HepG2 (cell line): ENCODE data around the gene HHEX. TPM values are rescaled to one million over a fixed set of nuclear protein-coding genes. Genes with fewer than 3 reads are reported as not detected.

ENCODE experiments used
- ATAC-seq: fragments of 200-7000 bp; cut with Tn5 transposase; 3 replicates; pipeline ENCODE4 v1.9.1; 2020; ENCODE audit warnings: mild to moderate bottlenecking, moderate library complexity
- BruUV-seq: library from RNA; stranded (reverse); fragments of 400-500 nt; replicated peaks from 2 replicates; lab custom pipeline; 2021; lab: Mats Ljungman, UMichigan
- CTCF ChIA-PET: fragments of 300-600 bp; formaldehyde crosslinking; extraction: SDS; loops from one replicate; lab custom pipeline; 2021; ENCODE audit warnings: low total read pairs, inconsistent platforms, low intra/inter-chr PET ratio; lab: Yijun Ruan, JAX
- POLR2A ChIA-PET: fragments of 350-600 bp; sonication (Branson Sonifier 250); formaldehyde crosslinking; loops from one replicate; lab custom pipeline; 2020; ENCODE audit warnings: antibody characterized with exemption, inconsistent platforms; lab: Yijun Ruan, JAX
- DNase-seq: peaks from one replicate; pipeline ENCODE4 v3.0.0-alpha.2; 2015; ENCODE audit warnings: low spot score
- FAIRE-seq: peaks from 3 replicates; lab custom pipeline; 2011; peaks lifted over from hg19 to GRCh38; lab: Jason Lieb, UNC
- H2AFZ ChIP-seq: one replicate; pipeline ENCODE4 v1.6.1; 2011; ENCODE audit warnings: low read length, inconsistent platforms
- H3K27ac ChIP-seq: fragments of 300-600 bp; 3 replicates; pipeline ENCODE4 v1.8.0; 2011; ENCODE audit warnings: mixed run types, mild to moderate bottlenecking, mixed read lengths, low read length, inconsistent platforms; ENCODE audit not compliant: insufficient read depth; ENCODE audit errors: extremely low read length
- H3K27me3 ChIP-seq, 2 experiments: fragments of 200-600 bp in 1 of 2; 2 replicates in 1 of 2; 3 replicates in 1 of 2; pipeline versions ENCODE4 v1.6.0 to v1.8.0; 2011; ENCODE audit warnings: low read length in 2 of 2, mild to moderate bottlenecking in 2 of 2, moderate library complexity in 2 of 2, inconsistent platforms in 1 of 2; ENCODE audit not compliant: insufficient read depth in 2 of 2, control insufficient read depth in 1 of 2
- H3K36me3 ChIP-seq, 2 experiments: fragments of 200-600 bp in 1 of 2; replicated peaks in 1 of 2; 2 replicates in 1 of 2; 3 replicates in 1 of 2; pipeline versions ENCODE4 v1.5.1 to v1.8.0; 2011; ENCODE audit warnings: low read length in 2 of 2, inconsistent platforms in 1 of 2; ENCODE audit not compliant: insufficient read depth in 2 of 2, control insufficient read depth in 1 of 2
- H3K4me1 ChIP-seq: 2 replicates; pipeline ENCODE4 v1.5.1; 2012; ENCODE audit warnings: low read length, inconsistent platforms; ENCODE audit not compliant: insufficient read depth
- H3K4me2 ChIP-seq: 2 replicates; pipeline ENCODE4 v1.6.0; 2011; ENCODE audit warnings: low read depth, low read length, inconsistent platforms
- H3K4me3 ChIP-seq, 3 experiments: fragments of 200-600 bp in 1 of 3; sonication (generic), shearing (Covaris generic) in 1 of 3; replicated peaks in 1 of 3; 2 replicates each; pipeline ENCODE4 v1.5.1; 2011 to 2016; ENCODE audit warnings: low read length in 3 of 3, inconsistent platforms in 2 of 3, low read depth in 2 of 3, mild to moderate bottlenecking in 2 of 3, control low read depth in 1 of 3, mixed read lengths in 1 of 3; ENCODE audit not compliant: insufficient read depth in 1 of 3
- H3K79me2 ChIP-seq: one replicate; pipeline ENCODE4 v1.6.1; 2011; ENCODE audit warnings: low read length, inconsistent platforms; ENCODE audit not compliant: insufficient read depth
- H3K9ac ChIP-seq: 2 replicates; pipeline ENCODE4 v1.6.0; 2011; ENCODE audit warnings: mild to moderate bottlenecking, low read depth, low read length, inconsistent platforms; ENCODE audit not compliant: insufficient read depth
- H3K9me3 ChIP-seq: 2 replicates; pipeline ENCODE4 v1.5.1; 2012; ENCODE audit warnings: mild to moderate bottlenecking, low read length
- H4K20me1 ChIP-seq: 2 replicates; pipeline ENCODE4 v1.6.0; 2011; ENCODE audit warnings: inconsistent platforms, mild to moderate bottlenecking, low read length, moderate library complexity; ENCODE audit not compliant: insufficient read depth
- ARID4A ChIP-seq: sonication (generic); formaldehyde crosslinking; IDR thresholded peaks from 2 replicates; pipeline ENCODE4 v1.5.0; 2020; ENCODE audit warnings: mild to moderate bottlenecking, missing genetic modification reagents, borderline replicate concordance
- ATF7 ChIP-seq, 2 experiments: fragments of 450-650 bp in 1 of 2; sonication (generic) in 1 of 2; formaldehyde crosslinking in 1 of 2; IDR thresholded peaks; 2 replicates each; pipeline versions ENCODE4 v1.4.0 to v1.6.1; 2016 to 2020; ENCODE audit warnings: antibody characterized with exemption in 1 of 2, mild to moderate bottlenecking in 1 of 2, missing genetic modification reagents in 1 of 2
- BHLHE40 ChIP-seq: IDR thresholded peaks from 2 replicates; pipeline ENCODE4 v1.6.1; 2011; ENCODE audit warnings: low read length, improper control_type of control experiment
- CHD2 ChIP-seq: IDR thresholded peaks from 2 replicates; pipeline ENCODE4 v1.6.1; 2011; ENCODE audit warnings: low read depth, low read length, improper control_type of control experiment
- HINFP ChIP-seq: sonication (generic); formaldehyde crosslinking; IDR thresholded peaks from 2 replicates; pipeline ENCODE4 v1.4.0; 2020; ENCODE audit warnings: low read depth, mild to moderate bottlenecking, missing genetic modification reagents
- KDM2A ChIP-seq: sonication (generic); formaldehyde crosslinking; IDR thresholded peaks from 2 replicates; pipeline ENCODE4 v1.4.0; 2020; ENCODE audit warnings: low read depth, missing genetic modification reagents, borderline replicate concordance
- SOX13 ChIP-seq, 3 experiments: fragments of 450-650 bp in 1 of 3; sonication (generic) in 1 of 3; formaldehyde crosslinking in 1 of 3; IDR thresholded peaks in 2 of 3; conservative IDR thresholded peaks in 1 of 3; 2 replicates each; pipeline versions ENCODE4 v1.5.0 to v1.6.1; 2016 to 2020; ENCODE audit warnings: antibody characterized with exemption in 1 of 3, mild to moderate bottlenecking in 1 of 3, missing compliant biosample characterization in 1 of 3, missing genetic modification reagents in 1 of 3, moderate library complexity in 1 of 3
- ZBTB25 ChIP-seq: IDR thresholded peaks from 2 replicates; pipeline ENCODE4 v1.6.1; 2018; ENCODE audit warnings: missing genetic modification reagents
- ZNF333 ChIP-seq: sonication (generic); formaldehyde crosslinking; IDR thresholded peaks from 2 replicates; pipeline ENCODE4 v1.4.0; 2020; ENCODE audit warnings: mild to moderate bottlenecking, missing genetic modification reagents, borderline replicate concordance
- ZZZ3 ChIP-seq: sonication (generic); formaldehyde crosslinking; IDR thresholded peaks from 2 replicates; pipeline ENCODE4 v1.4.0; 2020; ENCODE audit warnings: missing genetic modification reagents, mild to moderate bottlenecking, borderline replicate concordance
- WGBS: methylation state at CpG from one replicate; pipeline ENCODE4 v1.1.6; 2017; ENCODE audit warnings: low lambda C conversion rate; 5-methylcytosine and 5-hydroxymethylcytosine counted together
- in situ Hi-C: cut with HindIII; loops from 2 replicates; pipeline ENCODE4 v1.10.0; 2017; ENCODE audit warnings: low pct_unique_long_range_greater_than_20kb; ENCODE audit not compliant: extremely low pct_ligation_motif_present
- intact Hi-C: fragments of 100-400 bp; cut with micrococcal nuclease; formaldehyde crosslinking; loops from one replicate; pipeline ENCODE4 v1.10.0; 2022; ENCODE audit not compliant: unreplicated experiment
- polyA plus RNA-seq, 8 experiments: library from polyadenylated mRNA; depleted of rRNA in 3 of 8; stranded (reverse) in 7 of 8; unstranded in 1 of 8; fragments of >200 nt; fragmentation: Illumina TruSeq in 4 of 8; extraction: Trizol in 4 of 8; gene quantifications; 2 replicates each; pipeline versions ENCODE4 v1.2.1 to v1.2.3, GENCODE V29; 2011 to 2016; ENCODE audit warnings: low read depth in 4 of 8, missing spikeins in 1 of 8, mixed read lengths in 1 of 8; ENCODE audit not compliant: insufficient read depth in 1 of 8
- total RNA-seq, 5 experiments: library from RNA; depleted of rRNA; stranded (reverse); fragments of >200 nt; fragmentation: Illumina TruSeq; extraction: Trizol; gene quantifications; 2 replicates each; pipeline ENCODE4 v1.2.3, GENCODE V29; 2016; ENCODE audit warnings: low read depth in 1 of 5

Gene HHEX
- total and polyA plus RNA-seq, 2 of the 13 experiments (the other 11 are each of a cell fraction or from before 2014, with no cell fraction given): 44.5 to 48.7 TPM

- 57% methylated on average over 3 of the region's 3 CpGs for WGBS
- Histone ChIP-seq H3K79me2 (no peaks in the 10 kb centered on the region), H3K9me3 (no peaks in the 10 kb centered on the region), H4K20me1 (no peaks in the 10 kb centered on the region), H2AFZ (no peak overlapping the region), H3K9ac (no peak overlapping the region), H3K4me1 (peaks cover 5% of the 10 kb centered on the region), H3K36me3 (no peaks in the 10 kb centered on the region), H3K27ac (no peak overlapping the region), H3K4me2 (no peak overlapping the region), H3K27me3 (peaks cover 0 to 4% of the 10 kb centered on the region in 2 experiments; a peak in 2 of 5 replicates), H3K4me3 (no peak overlapping the region)
- DNase-seq: no peak
- ChIA-PET CTCF (no interaction called here), POLR2A (no interaction called here)
- ATAC-seq: no peak
- in situ Hi-C loops (no loop called here), intact Hi-C loops (no loop called here)
- no peak for FAIRE-seq
- BruUV-seq: no TSS peak
- no peak for TF ChIP-seq HINFP (CRISPR knock-in tag)
Observed at GRCh38 chr10:92735938-92736337, 46.2 kb downstream of the HHEX start.

DNA sequence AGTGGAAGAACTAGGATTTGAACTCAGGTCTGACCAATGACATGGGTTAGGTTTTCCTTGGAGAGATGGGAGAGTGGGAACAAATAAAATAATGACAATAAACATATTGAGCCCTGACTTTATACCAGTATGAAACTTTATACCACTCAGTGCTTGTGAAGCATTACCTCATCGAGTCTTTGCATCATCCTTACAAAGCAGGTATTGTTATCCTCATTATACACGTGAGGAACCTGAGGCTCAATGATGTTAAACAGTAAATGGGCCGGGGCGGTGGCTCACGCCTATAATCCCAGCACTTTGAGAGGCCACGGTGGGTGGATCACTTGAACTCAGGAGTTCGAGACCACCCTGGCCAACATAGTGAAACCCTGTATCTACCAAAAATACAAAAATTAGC, 47.7 kb downstream of the HHEX start:
- Histone ChIP-seq H3K9me3 (no peaks in the 10 kb centered on the region), H3K4me1 (peaks cover 20% of the 10 kb centered on the region), H4K20me1 (no peaks in the 10 kb centered on the region), H3K9ac (no peak overlapping the region), H3K79me2 (no peaks in the 10 kb centered on the region), H2AFZ (no peak overlapping the region), H3K27ac (no peak overlapping the region), H3K36me3 (no peaks in the 10 kb centered on the region), H3K4me2 (no peak overlapping the region), H3K4me3 (no peak overlapping the region), H3K27me3 (peaks cover 0 to 9% of the 10 kb centered on the region in 2 experiments; a peak in 2 of 5 replicates)
- no peak for ATAC-seq
- in situ Hi-C loops: no loop called here
- intact Hi-C loops: no loop called here
- FAIRE-seq: no peak
- WGBS: 23% methylated on average over 6 of the region's 7 CpGs
- CTCF ChIA-PET: no interaction called here
- DNase-seq: peak; percentile 27
- no TSS peak for BruUV-seq
- POLR2A ChIA-PET: no interaction called here
- peak; percentile 61; the same call in 1 of the 2 replicates for TF ChIP-seq BHLHE40
- TF ChIP-seq ZZZ3: no peak
- TF ChIP-seq ATF7 (IDR thresholded peaks at IDR 0.05): 0 out of 2 replicates have a peak, but pooled peaks have one; percentile 38
- no peak for TF ChIP-seq ATF7 (CRISPR knock-in tag; IDR thresholded peaks at IDR 0.05)
- TF ChIP-seq ZNF333: no peak
- no peak for TF ChIP-seq CHD2
- no peak for TF ChIP-seq ZBTB25 (CRISPR knock-in tag)
- no peak for TF ChIP-seq ARID4A
- TF ChIP-seq KDM2A: no peak
- no peak for TF ChIP-seq SOX13 (IDR thresholded peaks at IDR 0.05)
- TF ChIP-seq SOX13 (CRISPR knock-in tag; conservative IDR thresholded peaks at IDR 0.05 in 1 of 2, IDR thresholded peaks at IDR 0.05 in 1 of 2): peak in 1 of 2 experiments; percentile 31; a peak in 1 of 4 replicates
